Measurements from ENCODE around the gene ASB6.

GRCh38 chr9:129665389-129665775 lies 23.4 kb upstream of the ASB6 start, which contains the start of gene PRRX2:
- TF ChIP-seq CTCF (conservative IDR thresholded peaks at IDR 0.05; ENCODE audit: low read depth, low read length) (no peak), EZH2 (IDR thresholded peaks at IDR 0.05; ENCODE audit: low read length, unreplicated experiment) (no peak)
